Bronchial epithelial cell (primary cell): ENCODE results near the gene FOS. TPM values are rescaled to one million over a fixed set of nuclear protein-coding genes. Genes with fewer than 3 reads are reported as not detected.
A peak's percentile ranks its signal among the peaks of the same experiment; 100 is the strongest.

ENCODE experiments used
- DNase-seq: peaks from one replicate; pipeline ENCODE4 v3.0.0-alpha.2; 2010; ENCODE audit warnings: low read depth
- FAIRE-seq: peaks from 2 replicates; lab custom pipeline; 2011; peaks lifted over from hg19 to GRCh38; lab: Jason Lieb, UNC
- H3K27me3 ChIP-seq: 2 replicates; pipeline ENCODE4 v1.5.1; 2011; ENCODE audit warnings: low read length; ENCODE audit not compliant: control insufficient read depth, insufficient read depth
- H3K36me3 ChIP-seq: 2 replicates; pipeline ENCODE4 v1.5.1; 2011; ENCODE audit warnings: low read length; ENCODE audit not compliant: control insufficient read depth, insufficient read depth
- H3K4me3 ChIP-seq: 2 replicates; pipeline ENCODE4 v1.5.1; 2011; ENCODE audit warnings: mild to moderate bottlenecking, low read depth, low read length, control low read depth
- total RNA-seq: library from RNA; depleted of rRNA; stranded (reverse); fragments of >200 nt; gene quantifications from 2 replicates; pipeline ENCODE4 v1.2.1, GENCODE V29; 2014
- TF ChIP-seq, protein P1 (sequence below): IDR thresholded peaks from 2 replicates; pipeline ENCODE4 v1.5.1; 2011; ENCODE audit warnings: mild to moderate bottlenecking, moderate library complexity, low read length, control low read depth, inconsistent platforms; ENCODE audit not compliant: insufficient read depth, severe bottlenecking

The FOS gene
- total RNA-seq, 1 donor from 2014 or later, result 143 TPM

- FAIRE-seq (no peak), DNase-seq (no peak)
- Histone ChIP-seq H3K4me3 (no peak overlapping the region), H3K27me3 (no peaks in the 10 kb centered on the region), H3K36me3 (no peaks in the 10 kb centered on the region)
- TF ChIP-seq, protein P1, sequence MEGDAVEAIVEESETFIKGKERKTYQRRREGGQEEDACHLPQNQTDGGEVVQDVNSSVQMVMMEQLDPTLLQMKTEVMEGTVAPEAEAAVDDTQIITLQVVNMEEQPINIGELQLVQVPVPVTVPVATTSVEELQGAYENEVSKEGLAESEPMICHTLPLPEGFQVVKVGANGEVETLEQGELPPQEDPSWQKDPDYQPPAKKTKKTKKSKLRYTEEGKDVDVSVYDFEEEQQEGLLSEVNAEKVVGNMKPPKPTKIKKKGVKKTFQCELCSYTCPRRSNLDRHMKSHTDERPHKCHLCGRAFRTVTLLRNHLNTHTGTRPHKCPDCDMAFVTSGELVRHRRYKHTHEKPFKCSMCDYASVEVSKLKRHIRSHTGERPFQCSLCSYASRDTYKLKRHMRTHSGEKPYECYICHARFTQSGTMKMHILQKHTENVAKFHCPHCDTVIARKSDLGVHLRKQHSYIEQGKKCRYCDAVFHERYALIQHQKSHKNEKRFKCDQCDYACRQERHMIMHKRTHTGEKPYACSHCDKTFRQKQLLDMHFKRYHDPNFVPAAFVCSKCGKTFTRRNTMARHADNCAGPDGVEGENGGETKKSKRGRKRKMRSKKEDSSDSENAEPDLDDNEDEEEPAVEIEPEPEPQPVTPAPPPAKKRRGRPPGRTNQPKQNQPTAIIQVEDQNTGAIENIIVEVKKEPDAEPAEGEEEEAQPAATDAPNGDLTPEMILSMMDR, result no peak
Observed at GRCh38 chr14:75292101-75292563, 13.5 kb downstream of the FOS start.

DNA sequence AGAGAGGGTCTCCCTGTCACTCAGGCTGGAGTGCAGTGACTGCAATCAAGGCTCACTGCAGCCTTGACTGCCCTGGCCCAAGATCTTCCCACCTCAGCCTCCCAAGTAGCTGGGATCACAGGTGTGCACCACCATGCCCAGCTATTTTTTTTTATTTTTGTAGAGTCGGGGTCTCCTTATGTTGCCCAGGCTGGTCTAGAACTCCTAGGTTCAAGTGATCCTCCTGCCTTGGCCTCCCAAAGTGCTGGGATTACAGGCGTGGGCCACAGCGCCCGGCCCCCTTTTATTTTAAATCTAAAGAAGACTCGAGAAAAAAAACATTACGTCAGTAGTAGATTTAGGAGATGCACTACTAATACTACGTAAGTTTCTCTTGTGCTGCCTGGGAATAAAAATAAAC is 14.3 kb downstream of the FOS start:
- FAIRE-seq, result no peak

DNA sequence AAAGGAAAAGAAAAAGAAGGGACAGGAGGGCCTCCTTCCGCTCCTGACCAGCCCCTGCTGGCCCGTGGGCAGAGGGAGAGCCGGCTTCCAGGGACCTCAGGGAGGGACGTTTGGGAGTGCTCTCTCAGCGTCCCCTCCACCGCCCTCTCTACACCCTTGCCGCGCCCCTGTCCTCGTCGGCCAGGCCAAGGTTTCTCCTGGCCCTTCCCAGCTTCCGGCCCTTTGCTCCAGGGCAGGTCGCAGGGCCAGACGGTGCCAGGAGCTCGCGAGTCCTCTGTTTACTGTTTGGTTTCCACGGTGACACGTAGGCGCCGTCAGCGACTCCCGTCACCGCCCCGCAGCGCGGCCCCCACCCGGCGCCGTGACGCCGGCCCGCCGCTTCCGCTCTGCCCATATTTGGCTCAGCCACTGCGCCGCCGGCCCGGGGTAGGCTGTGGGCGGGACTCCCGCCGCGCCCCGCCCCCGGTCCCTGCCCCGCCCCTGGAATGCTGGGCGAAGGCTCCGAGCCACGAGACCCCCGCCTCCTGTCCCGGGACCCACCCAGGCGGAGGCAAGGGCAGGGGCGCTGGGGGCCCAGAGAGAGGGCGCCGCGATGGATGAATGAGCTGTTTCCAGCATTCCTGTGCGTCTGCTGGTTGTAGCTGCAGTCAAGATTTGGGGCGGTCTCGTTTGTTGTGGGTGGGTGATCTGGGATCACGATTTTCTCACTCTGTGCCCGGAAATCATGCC is 15.5 kb downstream of the FOS start:
- DNase-seq, result peak; percentile 88
- Histone ChIP-seq H3K4me3 (peak overlapping the region; percentile 52), H3K27me3 (no peaks in the 10 kb centered on the region), H3K36me3 (no peaks in the 10 kb centered on the region)
- no peak for FAIRE-seq
- TF ChIP-seq, protein P1, result no peak

More for the DNA sequence above, 14.3 kb downstream of the FOS start:
- no peaks in the 10 kb centered on the region for H3K36me3 ChIP-seq
- TF ChIP-seq, protein P1, result no peak
- no peaks in the 10 kb centered on the region for H3K27me3 ChIP-seq
- no peak for DNase-seq
- H3K4me3 ChIP-seq, result no peak overlapping the region

GRCh38 chr14:75294649-75295033 is 16.0 kb downstream of the FOS start:
- no peak for DNase-seq
- Histone ChIP-seq H3K4me3 (peak overlapping the region; percentile 52), H3K36me3 (no peaks in the 10 kb centered on the region), H3K27me3 (no peaks in the 10 kb centered on the region)
- TF ChIP-seq, protein P1, result peak; percentile 15
- no peak for FAIRE-seq

DNA sequence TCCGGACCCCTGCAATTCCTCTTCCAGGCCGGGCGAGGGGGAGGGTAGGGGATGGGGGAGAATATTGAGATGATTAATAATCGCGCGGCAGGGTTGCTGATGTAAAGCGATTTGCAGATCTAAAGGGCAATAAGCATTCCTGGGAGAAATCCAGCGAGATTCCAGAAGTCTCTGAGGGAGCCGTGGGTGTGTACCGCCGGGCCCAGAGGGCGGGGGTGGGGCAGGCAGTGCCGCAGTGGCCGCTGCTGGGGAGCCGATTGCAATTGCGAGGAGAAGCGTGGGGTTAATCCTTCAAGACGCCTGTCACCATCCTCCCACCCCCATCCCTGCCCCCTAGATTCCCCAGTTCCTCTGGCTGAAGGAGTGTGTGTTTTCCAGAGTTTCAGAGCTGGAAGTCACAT is 16.4 kb downstream of the FOS start:
- Histone ChIP-seq H3K4me3 (peak overlapping the region; percentile 52), H3K27me3 (no peaks in the 10 kb centered on the region), H3K36me3 (no peaks in the 10 kb centered on the region)
- TF ChIP-seq, protein P1, result no peak
- DNase-seq, result peak; percentile 70
- no peak for FAIRE-seq
